Measurements from ENCODE around the gene UPK1B. TPM values are rescaled to one million over a fixed set of nuclear protein-coding genes. Genes with fewer than 3 reads are reported as not detected.

UPK1B gene
- total RNA-seq, 1 donor from 2014 or later, result 15.6 TPM

GRCh38 chr3:119195911-119196310 is 22.5 kb downstream of the UPK1B start:
- Histone ChIP-seq H3K4me3 (ENCODE audit: low read depth, low read length) (no peak overlapping the region), H3K27me3 (ENCODE audit: control insufficient read depth, insufficient read depth, low read length) (no peaks in the 10 kb centered on the region), H3K36me3 (ENCODE audit: control insufficient read depth, insufficient read depth, low read length) (no peaks in the 10 kb centered on the region)
- no peak for DNase-seq (ENCODE audit: low read depth)
- TF ChIP-seq CTCF (IDR thresholded peaks at IDR 0.05; ENCODE audit: insufficient read depth, low read length, poor library complexity, severe bottlenecking), result no peak

GRCh38 chr3:119205209-119205608 is 31.8 kb downstream of the UPK1B start:
- no peaks in the 10 kb centered on the region for H3K27me3 ChIP-seq (ENCODE audit: control insufficient read depth, insufficient read depth, low read length)
- DNase-seq (ENCODE audit: low read depth), result no peak
- no peak for TF ChIP-seq CTCF (IDR thresholded peaks at IDR 0.05; ENCODE audit: insufficient read depth, low read length, poor library complexity, severe bottlenecking)
- peaks cover 2% of the 10 kb centered on the region for H3K36me3 ChIP-seq (ENCODE audit: control insufficient read depth, insufficient read depth, low read length)
- no peak overlapping the region for H3K4me3 ChIP-seq (ENCODE audit: low read depth, low read length)

GRCh38 chr3:119205685-119206084 is 32.3 kb downstream of the UPK1B start:
- TF ChIP-seq CTCF (IDR thresholded peaks at IDR 0.05; ENCODE audit: insufficient read depth, low read length, poor library complexity, severe bottlenecking), result no peak
- no peaks in the 10 kb centered on the region for H3K27me3 ChIP-seq (ENCODE audit: control insufficient read depth, insufficient read depth, low read length)
- H3K36me3 ChIP-seq (ENCODE audit: control insufficient read depth, insufficient read depth, low read length), result peaks cover 2% of the 10 kb centered on the region
- no peak for DNase-seq (ENCODE audit: low read depth)
- H3K4me3 ChIP-seq (ENCODE audit: low read depth, low read length), result no peak overlapping the region

GRCh38 chr3:119206611-119207511 is 33.5 kb downstream of the UPK1B start:
- DNase-seq (ENCODE audit: low read depth), result no peak
- no peak for TF ChIP-seq CTCF (IDR thresholded peaks at IDR 0.05; ENCODE audit: insufficient read depth, low read length, poor library complexity, severe bottlenecking)

GRCh38 chr3:119207512-119207875 is 34.1 kb downstream of the UPK1B start:
- Histone ChIP-seq H3K4me3 (ENCODE audit: low read depth, low read length) (no peak overlapping the region), H3K27me3 (ENCODE audit: control insufficient read depth, insufficient read depth, low read length) (no peaks in the 10 kb centered on the region), H3K36me3 (ENCODE audit: control insufficient read depth, insufficient read depth, low read length) (peaks cover 2% of the 10 kb centered on the region)
- no peak for DNase-seq (ENCODE audit: low read depth)
- TF ChIP-seq CTCF (IDR thresholded peaks at IDR 0.05; ENCODE audit: insufficient read depth, low read length, poor library complexity, severe bottlenecking), result no peak

More at GRCh38 chr3:119206611-119207511, 33.5 kb downstream of the UPK1B start:
- H3K4me3 ChIP-seq (ENCODE audit: low read depth, low read length), result no peak overlapping the region
- no peaks in the 10 kb centered on the region for H3K27me3 ChIP-seq (ENCODE audit: control insufficient read depth, insufficient read depth, low read length)
- peaks cover 2% of the 10 kb centered on the region for H3K36me3 ChIP-seq (ENCODE audit: control insufficient read depth, insufficient read depth, low read length)
